Spinal cord (tissue), 10 donors: ENCODE results near the gene CEP112. TPM values are rescaled to one million over a fixed set of nuclear protein-coding genes. Genes with fewer than 3 reads are reported as not detected.
"Not testable (repeated sequence)": the region's sequence is repeated elsewhere in the genome, so short reads cannot be mapped to it uniquely, and the experiment has no call there.

Experiments used
- DNase-seq, 6 donors: peaks; one replicate each; pipeline versions ENCODE4 v3.0.0 to v3.0.0-alpha.2; 2013 to 2015; ENCODE audit warnings: low spot score in 6 of 6, low read depth in 4 of 6
- H3K27ac ChIP-seq: one replicate; pipeline ENCODE4 v1.5.1; 2013; ENCODE audit warnings: low read depth, low read length, control low read depth
- H3K27me3 ChIP-seq: one replicate; pipeline ENCODE4 v1.6.1; 2013; ENCODE audit warnings: low read length; ENCODE audit not compliant: control insufficient read depth, insufficient read depth
- H3K36me3 ChIP-seq: one replicate; pipeline ENCODE4 v1.6.1; 2013; ENCODE audit warnings: low read length; ENCODE audit not compliant: control insufficient read depth, insufficient read depth
- H3K4me1 ChIP-seq: one replicate; pipeline ENCODE4 v1.6.1; 2013; ENCODE audit warnings: low read length; ENCODE audit not compliant: control insufficient read depth, insufficient read depth
- H3K4me3 ChIP-seq: one replicate; pipeline ENCODE4 v1.5.1; 2013; ENCODE audit warnings: low read depth, low read length, control low read depth
- H3K9me3 ChIP-seq: one replicate; pipeline ENCODE4 v1.6.1; 2013; ENCODE audit warnings: low read length; ENCODE audit not compliant: control insufficient read depth, insufficient read depth
- WGBS: methylation state at CpG from one replicate; pipeline ENCODE4 v1.1.5; 2013; ENCODE audit warnings: missing lambda C conversion rate; ENCODE audit not compliant: insufficient coverage; 5-methylcytosine and 5-hydroxymethylcytosine counted together
- polyA plus RNA-seq, 2 donors: library from polyadenylated mRNA; unstranded; fragments of 120-200 nt; gene quantifications; one replicate each; pipeline ENCODE4 v1.2.1, GENCODE V29; 2013; ENCODE audit not compliant: insufficient read length in 2 of 2
- total RNA-seq, 2 donors: library from RNA; depleted of rRNA in 1 of 2; stranded (reverse); fragments of 120-200 nt in 1 of 2; fragments of >200 nt in 1 of 2; gene quantifications; one replicate each; pipeline versions ENCODE4 v1.2.3 to v1.2.4, GENCODE V29; 2013 to 2014
- donor health status: healthy.

CEP112 gene
- total and polyA plus RNA-seq, 4 donors: 9.1 to 26.2 (median 17.6) TPM

DNA sequence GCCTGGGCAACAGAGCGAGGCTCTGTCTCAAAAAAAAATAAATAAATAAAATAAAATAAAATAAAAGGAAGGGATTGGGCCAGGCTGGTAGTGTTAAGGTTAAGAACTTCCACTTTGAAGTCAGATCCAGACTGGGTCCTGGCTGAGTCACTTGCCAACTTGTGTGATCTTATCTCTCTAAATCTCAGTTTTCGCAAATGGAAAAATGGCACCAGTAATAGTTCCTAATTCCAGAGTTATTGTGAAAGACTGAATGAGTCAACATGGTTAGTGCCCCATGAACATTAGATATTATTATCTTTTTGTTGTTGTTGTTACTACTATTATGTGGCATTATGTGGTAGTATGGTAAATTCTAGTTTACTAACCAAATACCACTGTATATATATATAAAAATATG is 442.5 kb downstream of the CEP112 start:
- DNase-seq: no peak
- WGBS: no CpG with 5 or more reads among the region's 2 CpGs
- Histone ChIP-seq H3K27ac (no peak overlapping the region), H3K27me3 (no peaks in the 10 kb centered on the region), H3K36me3 (no peaks in the 10 kb centered on the region), H3K9me3 (no peaks in the 10 kb centered on the region), H3K4me1 (peaks cover 3% of the 10 kb centered on the region), H3K4me3 (no peak overlapping the region)

DNA sequence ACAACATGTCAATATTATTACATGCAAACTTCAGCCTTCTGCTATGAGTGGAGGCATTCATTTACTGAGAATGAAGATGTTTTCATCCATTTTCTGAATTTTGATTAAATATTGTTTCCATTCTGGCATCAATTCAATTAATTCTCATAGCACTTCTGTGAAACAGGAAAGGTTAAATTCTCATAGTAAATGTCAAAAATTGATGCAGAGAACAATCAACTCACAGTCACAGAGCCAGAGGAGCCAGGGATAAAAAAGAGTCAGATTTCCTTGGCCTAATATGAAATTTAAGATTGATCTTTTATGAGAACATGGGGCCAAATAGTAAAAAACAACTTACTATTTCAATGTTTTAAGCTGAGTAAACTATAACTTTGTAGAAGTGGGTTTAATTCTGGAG is 446.7 kb downstream of the CEP112 start:
- Histone ChIP-seq H3K27ac (no peak overlapping the region), H3K4me3 (no peak overlapping the region), H3K27me3 (no peaks in the 10 kb centered on the region), H3K4me1 (no peaks in the 10 kb centered on the region), H3K36me3 (no peaks in the 10 kb centered on the region), H3K9me3 (no peaks in the 10 kb centered on the region)
- no peak for DNase-seq

GRCh38 chr17:65743308-65743655 is 448.7 kb downstream of the CEP112 start:
- DNase-seq: no peak
- Histone ChIP-seq H3K9me3 (peaks cover 2% of the 10 kb centered on the region), H3K27ac (no peak overlapping the region), H3K4me3 (no peak overlapping the region), H3K4me1 (no peaks in the 10 kb centered on the region), H3K36me3 (no peaks in the 10 kb centered on the region), H3K27me3 (no peaks in the 10 kb centered on the region)
- WGBS: no CpG with 5 or more reads among the region's 1 CpG

DNA sequence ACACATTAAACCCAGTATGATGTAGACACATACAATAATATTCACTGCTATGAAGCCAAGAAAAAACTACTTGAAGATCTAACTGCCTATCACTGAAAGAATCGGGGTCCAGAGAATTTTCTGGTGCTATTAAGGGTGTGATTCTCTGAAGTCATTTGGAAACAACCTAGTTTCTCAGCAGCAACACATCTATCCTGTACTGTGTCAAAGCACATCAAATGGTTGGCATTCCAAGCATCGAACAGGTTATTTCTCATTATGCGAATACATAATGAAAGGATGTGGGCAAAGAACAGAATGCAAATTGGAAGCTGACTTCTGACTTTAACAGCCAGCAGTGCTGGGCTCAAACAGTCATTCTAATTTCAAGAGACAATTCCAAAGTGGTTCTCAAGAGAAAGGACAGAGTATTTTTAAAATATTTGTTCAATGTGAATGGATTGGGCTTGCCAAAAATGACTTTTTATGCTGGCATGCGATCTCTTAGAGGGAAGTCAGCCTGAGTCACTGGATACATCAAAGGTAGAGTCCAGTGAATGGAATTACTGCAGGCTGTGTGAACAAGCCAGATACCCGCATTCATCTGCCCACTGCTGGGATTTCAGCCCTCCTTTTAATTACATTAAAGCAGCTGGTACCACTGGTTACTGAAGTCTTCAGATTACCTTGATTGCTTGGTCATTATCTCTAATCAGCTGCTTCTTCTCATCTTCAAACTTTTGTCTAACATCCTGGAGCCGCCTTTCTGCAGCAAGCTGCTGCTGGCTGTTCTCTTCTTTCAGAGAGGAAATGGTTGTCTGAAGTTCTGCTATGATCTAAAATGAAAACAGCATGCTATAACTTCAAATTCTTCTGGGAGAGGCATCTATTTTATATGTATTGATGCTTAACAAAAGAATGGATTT is 449.3 kb downstream of the CEP112 start:
- H3K27me3 ChIP-seq: no peaks in the 10 kb centered on the region
- peak in 2 of 6 donors; percentile 25 to 30 for DNase-seq
- no peaks in the 10 kb centered on the region for H3K36me3 ChIP-seq
- H3K4me1 ChIP-seq: no peaks in the 10 kb centered on the region
- peak overlapping the region; percentile 53 for H3K27ac ChIP-seq
- H3K4me3 ChIP-seq: no peak overlapping the region
- 30% methylated on average over 4 of the region's 6 CpGs for WGBS
- H3K9me3 ChIP-seq: peaks cover 2% of the 10 kb centered on the region

DNA sequence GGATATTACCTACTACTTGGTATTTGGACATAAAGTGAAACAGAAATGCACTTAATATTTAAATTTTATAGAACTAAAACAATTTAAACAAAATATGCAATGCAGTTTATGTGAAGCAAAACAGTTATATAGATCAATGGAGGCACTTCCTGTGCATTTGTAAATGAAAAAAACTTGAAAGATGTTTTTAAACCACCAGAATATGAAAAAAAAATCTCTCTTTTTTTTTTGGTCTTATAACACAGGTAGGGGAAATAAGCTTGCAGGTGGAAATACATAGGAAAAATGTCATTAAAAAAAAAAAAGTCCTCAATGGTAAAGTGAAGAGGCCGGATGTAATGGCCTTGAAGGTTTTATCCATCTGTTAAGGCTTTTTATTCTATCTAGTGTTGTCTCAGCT is 450.2 kb downstream of the CEP112 start:
- H3K4me3 ChIP-seq: no peak overlapping the region
- H3K27me3 ChIP-seq: no peaks in the 10 kb centered on the region
- H3K9me3 ChIP-seq: peaks cover 2% of the 10 kb centered on the region
- no peaks in the 10 kb centered on the region for H3K4me1 ChIP-seq
- DNase-seq: peak in 1 of 6 donors; percentile 8
- no peaks in the 10 kb centered on the region for H3K36me3 ChIP-seq
- H3K27ac ChIP-seq: no peak overlapping the region
- no CpG with 5 or more reads among the region's 1 CpG for WGBS

GRCh38 chr17:65739034-65739433 is 452.9 kb downstream of the CEP112 start:
- H3K27ac ChIP-seq: no peak overlapping the region
- H3K27me3 ChIP-seq: no peaks in the 10 kb centered on the region
- no peak overlapping the region for H3K4me3 ChIP-seq
- peak in 1 of 6 donors; percentile 43 for DNase-seq
- peaks cover 2% of the 10 kb centered on the region for H3K9me3 ChIP-seq
- H3K36me3 ChIP-seq: no peaks in the 10 kb centered on the region
- H3K4me1 ChIP-seq: no peaks in the 10 kb centered on the region

DNA sequence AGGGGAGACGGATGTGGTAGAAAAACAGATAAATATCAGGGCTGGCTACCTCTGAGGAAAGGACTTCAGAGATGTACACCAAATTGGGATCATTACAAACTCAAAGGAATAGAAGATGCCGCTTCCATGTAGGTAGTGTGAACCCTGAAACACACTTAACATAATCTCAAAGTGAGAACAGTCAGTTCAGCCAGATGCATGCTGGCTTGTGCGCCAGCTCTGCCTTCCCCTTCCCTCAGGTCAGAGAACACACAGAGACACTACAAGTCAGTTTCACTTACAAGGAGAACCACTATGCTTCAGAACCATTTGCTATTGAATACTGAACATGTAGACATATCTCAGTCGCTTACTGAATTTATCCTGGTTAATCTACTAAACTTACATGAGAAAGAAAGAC is 454.5 kb downstream of the CEP112 start:
- Histone ChIP-seq H3K27me3 (no peaks in the 10 kb centered on the region), H3K27ac (no peak overlapping the region), H3K36me3 (no peaks in the 10 kb centered on the region), H3K9me3 (peaks cover 2% of the 10 kb centered on the region), H3K4me3 (no peak overlapping the region), H3K4me1 (no peaks in the 10 kb centered on the region)
- no peak for DNase-seq
- 87% methylated on average over 2 of the region's 4 CpGs for WGBS

DNA sequence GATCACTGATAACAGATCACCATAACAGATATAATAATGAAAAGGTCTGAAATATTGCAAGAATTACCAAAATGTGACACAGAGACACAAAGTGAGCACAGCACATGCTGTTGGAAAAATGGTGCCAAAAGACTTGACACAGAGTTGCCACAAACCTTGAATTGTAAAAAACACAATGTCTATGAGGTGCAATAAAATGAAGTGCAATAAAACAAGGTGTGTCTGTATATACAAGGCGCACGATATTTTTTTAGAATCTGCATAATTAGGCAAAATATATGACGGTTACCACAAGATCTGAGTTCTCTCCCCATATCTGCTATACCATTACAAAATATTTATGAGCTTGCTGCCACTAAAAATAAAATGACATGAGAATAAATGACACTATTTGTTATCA is 458.6 kb downstream of the CEP112 start:
- WGBS: no CpG with 5 or more reads among the region's 3 CpGs
- Histone ChIP-seq H3K27me3 (no peaks in the 10 kb centered on the region), H3K9me3 (no peaks in the 10 kb centered on the region), H3K4me3 (no peak overlapping the region), H3K36me3 (no peaks in the 10 kb centered on the region), H3K4me1 (no peaks in the 10 kb centered on the region), H3K27ac (no peak overlapping the region)
- DNase-seq: no peak

GRCh38 chr17:65732667-65733066 is 459.3 kb downstream of the CEP112 start:
- no CpG with 5 or more reads among the region's 2 CpGs for WGBS
- not testable (repeated sequence) for DNase-seq

DNA sequence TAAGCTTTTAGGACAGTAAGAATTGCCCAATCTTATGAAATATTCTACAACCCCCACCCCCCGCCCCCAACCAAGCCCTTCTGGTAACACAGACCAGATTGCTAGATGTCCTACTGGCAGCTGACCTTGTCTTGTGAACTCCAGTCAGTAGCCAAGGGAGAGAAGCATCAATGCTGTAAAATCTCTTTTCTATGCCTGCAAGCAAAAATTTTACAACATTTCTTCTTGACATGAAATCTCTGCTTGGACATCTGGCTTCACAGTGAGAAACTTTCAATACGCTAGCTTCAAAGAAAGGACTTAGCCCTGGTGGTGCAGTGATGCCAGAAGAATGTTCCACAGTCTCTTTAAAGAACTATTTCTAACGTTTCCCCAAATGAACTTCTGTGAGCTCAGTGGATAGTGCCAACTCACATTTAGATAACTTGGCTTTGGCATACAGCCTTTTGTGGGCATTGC is 461.2 kb downstream of the CEP112 start:
- no peaks in the 10 kb centered on the region for H3K27me3 ChIP-seq
- WGBS: 55% methylated on average over 2 of the region's 3 CpGs
- no peaks in the 10 kb centered on the region for H3K36me3 ChIP-seq
- no peaks in the 10 kb centered on the region for H3K4me1 ChIP-seq
- no peak overlapping the region for H3K4me3 ChIP-seq
- peak overlapping the region; percentile 49 for H3K27ac ChIP-seq
- peak in 2 of 6 donors; percentile 49 to 70 for DNase-seq
- H3K9me3 ChIP-seq: no peaks in the 10 kb centered on the region

More at GRCh38 chr17:65732667-65733066, 459.3 kb downstream of the CEP112 start:
- not testable (repeated sequence) for H3K4me3 ChIP-seq, H3K36me3 ChIP-seq, H3K9me3 ChIP-seq, H3K4me1 ChIP-seq, H3K27me3 ChIP-seq, H3K27ac ChIP-seq
